Vagina (tissue), 2 donors: ENCODE measurements around the gene SGCD. TPM values are rescaled to one million over a fixed set of nuclear protein-coding genes. Genes with fewer than 3 reads are reported as not detected.

Experiments used
- DNase-seq, 2 donors: peaks; one replicate each; pipeline ENCODE4 v3.0.0-alpha.2; 2017; ENCODE audit errors: extremely low spot score in 2 of 2
- H3K27ac ChIP-seq: fragments of 200-600 bp; sonication (generic); one replicate; pipeline ENCODE4 v1.5.1; 2019
- H3K27me3 ChIP-seq: fragments of 200-600 bp; sonication (generic); one replicate; pipeline ENCODE4 v1.5.1; 2019
- H3K36me3 ChIP-seq, 2 donors: fragments of 200-600 bp; sonication (generic); one replicate each; pipeline ENCODE4 v1.5.1; 2017 to 2019
- H3K4me1 ChIP-seq: fragments of 200-600 bp; sonication (generic); one replicate; pipeline ENCODE4 v1.5.1; 2019
- H3K4me3 ChIP-seq, 2 donors: fragments of 200-600 bp; sonication (generic); 1 replicate in 1 of 2; 2 replicates in 1 of 2; pipeline ENCODE4 v1.5.1; 2016 to 2019
- H3K9me3 ChIP-seq: fragments of 200-600 bp; sonication (generic); one replicate; pipeline ENCODE4 v1.5.1; 2019
- CTCF ChIP-seq, 3 experiments: fragments of 450-650 bp in 2 of 3; fragments of 200-600 bp in 1 of 3; sonication (generic) in 1 of 3; IDR thresholded peaks; one replicate each; pipeline ENCODE4 v1.5.1; 2017 to 2019; ENCODE audit warnings: antibody characterized with exemption in 3 of 3, mild to moderate bottlenecking in 2 of 3, moderate library complexity in 2 of 3
- POLR2A ChIP-seq, 2 donors: fragments of 450-650 bp; IDR thresholded peaks; one replicate each; pipeline ENCODE4 v1.6.1; 2017; ENCODE audit warnings: antibody characterized with exemption in 2 of 2, mild to moderate bottlenecking in 2 of 2, moderate library complexity in 2 of 2
- POLR2AphosphoS5 ChIP-seq, 2 donors: sonication (generic); formaldehyde crosslinking; IDR thresholded peaks; one replicate each; pipeline ENCODE4 v1.9.0; 2017; ENCODE audit warnings: antibody characterized with exemption in 2 of 2, mild to moderate bottlenecking in 2 of 2, low read depth in 1 of 2; ENCODE audit not compliant: insufficient read depth in 1 of 2
- intact Hi-C: fragments of 100-400 bp; cut with DNase I; formaldehyde crosslinking; loops from one replicate; pipeline ENCODE4 v1.15.1; 2023
- total RNA-seq: library from RNA; depleted of rRNA; stranded (reverse); fragments of >200 nt; gene quantifications from one replicate; pipeline ENCODE4 v1.2.3, GENCODE V29; 2016

Gene SGCD
- total RNA-seq, 1 donor from 2014 or later, result 6.9 TPM

GRCh38 chr5:156684216-156684615, 357.3 kb downstream of the SGCD start:
- Histone ChIP-seq H3K9me3 (no peaks in the 10 kb centered on the region), H3K36me3 (no peaks in the 10 kb centered on the region), H3K27ac (no peak overlapping the region), H3K4me1 (peaks cover 7% of the 10 kb centered on the region), H3K4me3 (no peak overlapping the region), H3K27me3 (no peaks in the 10 kb centered on the region)
- intact Hi-C loops, result no loop called here
- DNase-seq, result no peak
- TF ChIP-seq POLR2AphosphoS5 (IDR thresholded peaks at IDR 0.05; ENCODE audit: insufficient read depth in 1 of 2, low read depth in 1 of 2) (no peak), CTCF (IDR thresholded peaks at IDR 0.05) (no peak), POLR2A (IDR thresholded peaks at IDR 0.05) (no peak)

GRCh38 chr5:156685481-156685880, 358.5 kb downstream of the SGCD start:
- TF ChIP-seq POLR2AphosphoS5 (IDR thresholded peaks at IDR 0.05; ENCODE audit: insufficient read depth in 1 of 2, low read depth in 1 of 2) (no peak), CTCF (IDR thresholded peaks at IDR 0.05) (no peak), POLR2A (IDR thresholded peaks at IDR 0.05) (no peak)
- DNase-seq, result no peak
- Histone ChIP-seq H3K36me3 (no peaks in the 10 kb centered on the region), H3K4me1 (peaks cover 7% of the 10 kb centered on the region), H3K9me3 (no peaks in the 10 kb centered on the region), H3K4me3 (no peak overlapping the region), H3K27me3 (no peaks in the 10 kb centered on the region), H3K27ac (no peak overlapping the region)
- intact Hi-C loops, result no loop called here

GRCh38 chr5:156686380-156686779, 359.4 kb downstream of the SGCD start:
- Histone ChIP-seq H3K27ac (no peak overlapping the region), H3K9me3 (no peaks in the 10 kb centered on the region), H3K27me3 (no peaks in the 10 kb centered on the region), H3K36me3 (no peaks in the 10 kb centered on the region), H3K4me3 (no peak overlapping the region), H3K4me1 (no peaks in the 10 kb centered on the region)
- intact Hi-C loops, result no loop called here
- DNase-seq, result no peak
- TF ChIP-seq CTCF (IDR thresholded peaks at IDR 0.05), result no peak
- no peak for TF ChIP-seq POLR2A (IDR thresholded peaks at IDR 0.05)
- TF ChIP-seq POLR2AphosphoS5 (IDR thresholded peaks at IDR 0.05; ENCODE audit: insufficient read depth in 1 of 2, low read depth in 1 of 2), result no peak

- H3K36me3 ChIP-seq, result no peaks in the 10 kb centered on the region
- no peaks in the 10 kb centered on the region for H3K4me1 ChIP-seq
- intact Hi-C loops, result no loop called here
- DNase-seq, result no peak
- no peaks in the 10 kb centered on the region for H3K9me3 ChIP-seq
- no peak for TF ChIP-seq POLR2A (IDR thresholded peaks at IDR 0.05)
- no peak for TF ChIP-seq CTCF (IDR thresholded peaks at IDR 0.05)
- TF ChIP-seq POLR2AphosphoS5 (IDR thresholded peaks at IDR 0.05; ENCODE audit: insufficient read depth in 1 of 2, low read depth in 1 of 2), result no peak
- no peak overlapping the region for H3K27ac ChIP-seq
- no peak overlapping the region for H3K4me3 ChIP-seq
- no peaks in the 10 kb centered on the region for H3K27me3 ChIP-seq
Measured at GRCh38 chr5:156686796-156687195, 359.8 kb downstream of the SGCD start.

GRCh38 chr5:156687514-156687913, 360.6 kb downstream of the SGCD start:
- TF ChIP-seq POLR2AphosphoS5 (IDR thresholded peaks at IDR 0.05; ENCODE audit: insufficient read depth in 1 of 2, low read depth in 1 of 2) (no peak), POLR2A (IDR thresholded peaks at IDR 0.05) (no peak), CTCF (IDR thresholded peaks at IDR 0.05) (no peak)

More at GRCh38 chr5:156687514-156687913, 360.6 kb downstream of the SGCD start:
- H3K36me3 ChIP-seq, result no peaks in the 10 kb centered on the region
- H3K27ac ChIP-seq, result no peak overlapping the region
- intact Hi-C loops, result no loop called here
- H3K27me3 ChIP-seq, result no peaks in the 10 kb centered on the region
- H3K9me3 ChIP-seq, result no peaks in the 10 kb centered on the region
- DNase-seq, result no peak
- no peaks in the 10 kb centered on the region for H3K4me1 ChIP-seq
- H3K4me3 ChIP-seq, result no peak overlapping the region
